H1 (cell line): Measurements from ENCODE around the gene IWS1. TPM values are rescaled to one million over a fixed set of nuclear protein-coding genes. Genes with fewer than 3 reads are reported as not detected.

Source experiments
- CTCF ChIA-PET: fragments of 300-600 bp; sonication (Branson Sonifier 250); formaldehyde crosslinking; loops from one replicate; lab custom pipeline; 2021; ENCODE audit not compliant: partially characterized antibody; lab: Charles Lee
- POLR2A ChIA-PET: fragments of 300-600 bp; sonication (Branson Sonifier 250); formaldehyde crosslinking; loops from one replicate; lab custom pipeline; 2021; ENCODE audit warnings: inconsistent platforms; ENCODE audit not compliant: partially characterized antibody; lab: Charles Lee
- DNase-seq, 2 experiments: peaks; one replicate each; pipeline versions ENCODE4 v3.0.0 to v3.0.0-alpha.2; 2010 to 2022; ENCODE audit warnings: low spot score in 2 of 2, low read depth in 1 of 2, mixed read lengths in 1 of 2
- FAIRE-seq: peaks from 2 replicates; lab custom pipeline; 2011; peaks lifted over from hg19 to GRCh38; lab: Jason Lieb, UNC
- H2AFZ ChIP-seq: 2 replicates; pipeline ENCODE4 v1.8.1; 2012; ENCODE audit warnings: low read length, inconsistent platforms
- H2AK5ac ChIP-seq: 2 replicates; pipeline ENCODE4 v1.6.1; 2013; ENCODE audit warnings: low read depth, low read length
- H2BK120ac ChIP-seq: replicated peaks from 2 replicates; pipeline ENCODE3; 2013; ENCODE audit warnings: low read depth, low read length, inconsistent platforms
- H2BK12ac ChIP-seq: 2 replicates; pipeline ENCODE4 v1.6.1; 2013; ENCODE audit warnings: low read depth, low read length
- H2BK15ac ChIP-seq: 2 replicates; pipeline ENCODE4 v1.6.1; 2013; ENCODE audit warnings: low read length
- H2BK20ac ChIP-seq: 2 replicates; pipeline ENCODE4 v1.6.1; 2013; ENCODE audit warnings: low read length
- H2BK5ac ChIP-seq: 2 replicates; pipeline ENCODE4 v1.6.1; 2013; ENCODE audit warnings: low read depth, low read length
- H3K14ac ChIP-seq: 2 replicates; pipeline ENCODE4 v1.6.1; 2013; ENCODE audit warnings: inconsistent platforms; ENCODE audit not compliant: insufficient read length
- H3K18ac ChIP-seq: 2 replicates; pipeline ENCODE4 v1.6.1; 2013; ENCODE audit warnings: low read length; ENCODE audit errors: extremely low read depth
- H3K23ac ChIP-seq: 2 replicates; pipeline ENCODE4 v1.6.1; 2013; ENCODE audit warnings: inconsistent platforms; ENCODE audit not compliant: insufficient read length
- H3K23me2 ChIP-seq: 2 replicates; pipeline ENCODE4 v1.6.1; 2013; ENCODE audit warnings: low read depth, low read length
- H3K27ac ChIP-seq: 2 replicates; pipeline ENCODE4 v1.6.1; 2011; ENCODE audit warnings: low read depth, low read length, inconsistent platforms
- H3K27me3 ChIP-seq, 4 experiments: replicated peaks in 1 of 4; 1 replicate in 1 of 4; 2 replicates in 3 of 4; pipeline versions ENCODE4 v1.6.1 to v1.8.1; 2011 to 2013; ENCODE audit warnings: low read length in 3 of 4, mild to moderate bottlenecking in 3 of 4, inconsistent platforms in 2 of 4, mixed read lengths in 2 of 4, moderate library complexity in 1 of 4; ENCODE audit not compliant: control insufficient read depth in 3 of 4, insufficient read depth in 3 of 4; ENCODE audit errors: extremely low read depth in 1 of 4
- H3K36me3 ChIP-seq, 4 experiments: 2 replicates each; pipeline versions ENCODE4 v1.6.1 to v1.8.1; 2011 to 2013; ENCODE audit warnings: mild to moderate bottlenecking in 4 of 4, low read length in 3 of 4, moderate library complexity in 2 of 4, control low read depth in 1 of 4, inconsistent platforms in 1 of 4; ENCODE audit not compliant: insufficient read depth in 4 of 4, control insufficient read depth in 2 of 4
- H3K4ac ChIP-seq: replicated peaks from 2 replicates; pipeline ENCODE3; 2013; ENCODE audit warnings: low read length, low read depth, mixed read lengths, inconsistent platforms; ENCODE audit not compliant: insufficient read length
- H3K4me1 ChIP-seq, 4 experiments: replicated peaks in 1 of 4; 1 replicate in 1 of 4; 2 replicates in 3 of 4; pipeline versions ENCODE4 v1.6.1 to v1.8.1; 2011 to 2013; ENCODE audit warnings: low read length in 3 of 4, inconsistent platforms in 2 of 4, mixed read lengths in 1 of 4; ENCODE audit not compliant: insufficient read depth in 4 of 4, control insufficient read depth in 3 of 4
- H3K4me2 ChIP-seq, 2 experiments: 2 replicates each; pipeline versions ENCODE4 v1.6.1 to v1.8.1; 2011 to 2013; ENCODE audit warnings: low read depth in 2 of 2, low read length in 2 of 2, control low read depth in 1 of 2, inconsistent platforms in 1 of 2, mild to moderate bottlenecking in 1 of 2; ENCODE audit not compliant: insufficient read depth in 1 of 2
- H3K4me3 ChIP-seq, 4 experiments: fragments of 200-600, 300-600 bp in 1 of 4; sonication (generic), shearing (Covaris generic), sonication (Bioruptor Twin) in 1 of 4; 2 replicates each; pipeline versions ENCODE4 v1.5.1 to v1.8.1; 2011 to 2016; ENCODE audit warnings: low read length in 4 of 4, low read depth in 3 of 4, control low read depth in 2 of 4, inconsistent platforms in 2 of 4, mild to moderate bottlenecking in 2 of 4, mixed read lengths in 1 of 4, moderate library complexity in 1 of 4; ENCODE audit not compliant: insufficient read depth in 2 of 4; ENCODE audit errors: extremely low read depth in 1 of 4
- H3K56ac ChIP-seq: replicated peaks from 2 replicates; pipeline ENCODE3; 2013; ENCODE audit warnings: low read depth, mild to moderate bottlenecking, mixed read lengths, low read length, inconsistent platforms; ENCODE audit not compliant: insufficient read length
- H3K79me1 ChIP-seq: 2 replicates; pipeline ENCODE4 v1.6.1; 2013; ENCODE audit warnings: low read depth, low read length, control low read depth
- H3K79me2 ChIP-seq, 2 experiments: 2 replicates each; pipeline versions ENCODE4 v1.6.1 to v1.8.1; 2012 to 2013; ENCODE audit warnings: low read length in 2 of 2, mild to moderate bottlenecking in 2 of 2, inconsistent platforms in 1 of 2; ENCODE audit not compliant: insufficient read depth in 2 of 2, control insufficient read depth in 1 of 2
- H3K9ac ChIP-seq, 4 experiments: replicated peaks in 1 of 4; 1 replicate in 1 of 4; 2 replicates in 3 of 4; pipeline versions ENCODE4 v1.6.1 to v1.8.1; 2011 to 2013; ENCODE audit warnings: low read depth in 3 of 4, low read length in 3 of 4, control low read depth in 2 of 4, mild to moderate bottlenecking in 2 of 4, moderate library complexity in 2 of 4, inconsistent platforms in 1 of 4; ENCODE audit errors: extremely low read depth in 1 of 4
- H3K9me3 ChIP-seq, 2 experiments: 2 replicates each; pipeline versions ENCODE4 v1.6.1 to v1.8.1; 2012 to 2013; ENCODE audit warnings: mild to moderate bottlenecking in 2 of 2, moderate library complexity in 2 of 2, control low read depth in 1 of 2, inconsistent platforms in 1 of 2, low read depth in 1 of 2, low read length in 1 of 2, mixed read lengths in 1 of 2; ENCODE audit not compliant: insufficient read depth in 2 of 2
- H4K20me1 ChIP-seq, 2 experiments: replicated peaks in 1 of 2; 2 replicates each; pipeline versions ENCODE3 to v1.8.1; 2011 to 2013; ENCODE audit warnings: inconsistent platforms in 2 of 2, low read length in 2 of 2, mild to moderate bottlenecking in 1 of 2; ENCODE audit not compliant: insufficient read depth in 2 of 2, control insufficient read depth in 1 of 2
- H4K5ac ChIP-seq: 2 replicates; pipeline ENCODE4 v1.6.1; 2013; ENCODE audit warnings: low read length, low read depth, mixed read lengths, inconsistent platforms; ENCODE audit not compliant: insufficient read length
- H4K8ac ChIP-seq: 2 replicates; pipeline ENCODE4 v1.8.0; 2013; ENCODE audit warnings: mild to moderate bottlenecking, moderate library complexity, low read length, inconsistent platforms; ENCODE audit not compliant: insufficient read depth; ENCODE audit errors: extremely low read depth
- H4K91ac ChIP-seq: replicated peaks from 2 replicates; pipeline ENCODE3; 2013; ENCODE audit warnings: low read length, mixed read lengths, inconsistent platforms; ENCODE audit not compliant: insufficient read length
- BACH1 ChIP-seq: IDR thresholded peaks from 2 replicates; pipeline ENCODE4 v1.6.1; 2012; ENCODE audit warnings: low read length, improper control_type of control experiment
- BRCA1 ChIP-seq: IDR thresholded peaks from 2 replicates; pipeline ENCODE4 v1.6.1; 2012; ENCODE audit warnings: low read depth, low read length, improper control_type of control experiment
- CHD2 ChIP-seq: IDR thresholded peaks from 2 replicates; pipeline ENCODE4 v1.6.1; 2012; ENCODE audit warnings: low read length, improper control_type of control experiment
- CREB1 ChIP-seq: IDR thresholded peaks from 2 replicates; pipeline ENCODE4 v1.6.1; 2012; ENCODE audit warnings: inconsistent platforms
- CTBP2 ChIP-seq: IDR thresholded peaks from 2 replicates; pipeline ENCODE4 v1.7.0; 2011; ENCODE audit warnings: borderline replicate concordance, mild to moderate bottlenecking, moderate library complexity, mixed read lengths, low read length; ENCODE audit not compliant: insufficient read depth, insufficient read length
- HDAC2 ChIP-seq, 2 experiments: fragments of 300-600 bp in 1 of 2; sonication (generic) in 1 of 2; IDR thresholded peaks; 2 replicates each; pipeline ENCODE4 v1.6.1; 2011 to 2012; ENCODE audit warnings: low read depth in 2 of 2, low read length in 2 of 2, mild to moderate bottlenecking in 2 of 2, moderate library complexity in 2 of 2, borderline replicate concordance in 1 of 2, inconsistent platforms in 1 of 2
- POU5F1 ChIP-seq: IDR thresholded peaks from 2 replicates; pipeline ENCODE4 v1.6.1; 2011; ENCODE audit warnings: low read depth, mild to moderate bottlenecking, low read length, moderate library complexity
- RBBP5 ChIP-seq: IDR thresholded peaks from 2 replicates; pipeline ENCODE4 v1.7.1; 2012; ENCODE audit warnings: low read depth, mild to moderate bottlenecking, inconsistent platforms, low read length, moderate library complexity, borderline replicate concordance
- SIX5 ChIP-seq: IDR thresholded peaks from 2 replicates; pipeline ENCODE4 v1.6.1; 2011; ENCODE audit warnings: mild to moderate bottlenecking, low read depth, low read length
- SUZ12 ChIP-seq: fragments of 200-600 bp; sonication (generic); IDR thresholded peaks from 2 replicates; pipeline ENCODE4 v1.6.1; 2012; ENCODE audit warnings: mild to moderate bottlenecking, inconsistent platforms, low read length, moderate library complexity, mixed read lengths
- TAF1 ChIP-seq: IDR thresholded peaks from 2 replicates; pipeline ENCODE4 v1.6.1; 2011; ENCODE audit warnings: mild to moderate bottlenecking, low read depth, low read length
- ZNF274 ChIP-seq: IDR thresholded peaks from 2 replicates; pipeline ENCODE4 v1.7.0; 2012; ENCODE audit warnings: low read length, borderline replicate concordance; ENCODE audit errors: extremely low read depth
- WGBS, 2 experiments: shearing (Covaris generic) in 1 of 2; methylation state at CpG; one replicate each; pipeline versions ENCODE4 v1.1.6 to v1.1.7; 2013 to 2015; ENCODE audit warnings: low lambda C conversion rate in 2 of 2, mixed read lengths in 2 of 2, inconsistent platforms in 1 of 2, low coverage in 1 of 2, missing lambda C conversion rate in 1 of 2; ENCODE audit not compliant: insufficient replicate concordance in 2 of 2, insufficient coverage in 1 of 2, insufficient read length in 1 of 2; ENCODE audit errors: extremely low coverage in 1 of 2, missing lambda C conversion rate in 1 of 2; 5-methylcytosine and 5-hydroxymethylcytosine counted together
- polyA plus RNA-seq, 7 experiments: library from polyadenylated mRNA; depleted of rRNA in 3 of 7; stranded (reverse) in 5 of 7; unstranded in 2 of 7; fragments of >200 nt in 5 of 7; fragments of 200-250 nt in 2 of 7; gene quantifications; 1 replicate in 5 of 7; 2 replicates in 1 of 7; 4 replicates in 1 of 7; pipeline versions ENCODE4 v1.2.1 to v1.2.3, GENCODE V29; 2011 to 2013; ENCODE audit warnings: missing spikeins in 2 of 7, mixed read lengths in 2 of 7
- total RNA-seq: library from RNA; stranded (reverse); fragmentation: NEBNext Ultra II Directional; extraction: Animal tissue kit (Norgen Biotek cat#: 25700); gene quantifications from 2 replicates; pipeline ENCODE4 v1.2.1, GENCODE V29; 2021

The IWS1 gene
- total and polyA plus RNA-seq, 2 of the 8 experiments (the other 6 are each of a cell fraction or from before 2014, with no cell fraction given): 18.4 to 64.8 TPM

GRCh38 chr2:127545189-127545588 is 18.9 kb upstream of the IWS1 start:
- Histone ChIP-seq H3K4me2 (no peak overlapping the region), H3K18ac (no peak overlapping the region), H4K20me1 (no peaks in the 10 kb centered on the region), H4K5ac (no peak overlapping the region), H4K8ac (no peak overlapping the region), H3K79me1 (no peaks in the 10 kb centered on the region), H3K23ac (no peak overlapping the region), H2BK120ac (no peak overlapping the region), H3K4me1 (no peaks in the 10 kb centered on the region), H3K27ac (no peak overlapping the region), H2BK15ac (no peak overlapping the region), H3K23me2 (peaks cover 5% of the 10 kb centered on the region; the same call in 1 of the 2 replicates), H3K79me2 (no peaks in the 10 kb centered on the region), H3K14ac (no peak overlapping the region), H2BK5ac (no peak overlapping the region), H3K9ac (no peak overlapping the region), H2AFZ (no peak overlapping the region), H3K4me3 (no peak overlapping the region), H4K91ac (no peak overlapping the region), H3K9me3 (no peaks in the 10 kb centered on the region), H2BK20ac (no peak overlapping the region), H2BK12ac (no peak overlapping the region), H2AK5ac (no peak overlapping the region), H3K27me3 (no peaks in the 10 kb centered on the region; a peak in 2 of 7 replicates), H3K36me3 (no peaks in the 10 kb centered on the region), H3K4ac (no peak overlapping the region), H3K56ac (no peak overlapping the region)
- CTCF ChIA-PET: interaction anchor here (1.0 kb wide), 1 partner anchor 13 kb away, joined by 4 read pairs; no protein-coding TSS in a partner anchor
- FAIRE-seq (no peak), DNase-seq (no peak)
- WGBS, 2 experiments: 59% methylated on average over 6 of the region's 6 CpGs; no CpG with 5 or more reads in 1 of the 2 experiments
- POLR2A ChIA-PET: interaction anchor here (1.6 kb wide), 1 partner anchor 19 kb away, joined by 5 read pairs; the partner anchor contains the start of gene IWS1
- TF ChIP-seq CREB1 (no peak), ZNF274 (no peak), CHD2 (no peak), SUZ12 (no peak), SIX5 (no peak), BRCA1 (no peak), POU5F1 (no peak), CTBP2 (no peak), RBBP5 (no peak), TAF1 (no peak), HDAC2 (IDR thresholded peaks at IDR 0.05; ENCODE audit: borderline replicate concordance in 1 of 2, low read depth in 2 of 2, low read length in 2 of 2) (no peak), BACH1 (no peak)
